ENCODE measurements around the gene SHBG. TPM values are rescaled to one million over a fixed set of nuclear protein-coding genes. Genes with fewer than 3 reads are reported as not detected.

The SHBG gene
- total and polyA plus RNA-seq, 2 of the 4 experiments (the other 2 are of a cell fraction), result 0.36 to 0.38 TPM

DNA sequence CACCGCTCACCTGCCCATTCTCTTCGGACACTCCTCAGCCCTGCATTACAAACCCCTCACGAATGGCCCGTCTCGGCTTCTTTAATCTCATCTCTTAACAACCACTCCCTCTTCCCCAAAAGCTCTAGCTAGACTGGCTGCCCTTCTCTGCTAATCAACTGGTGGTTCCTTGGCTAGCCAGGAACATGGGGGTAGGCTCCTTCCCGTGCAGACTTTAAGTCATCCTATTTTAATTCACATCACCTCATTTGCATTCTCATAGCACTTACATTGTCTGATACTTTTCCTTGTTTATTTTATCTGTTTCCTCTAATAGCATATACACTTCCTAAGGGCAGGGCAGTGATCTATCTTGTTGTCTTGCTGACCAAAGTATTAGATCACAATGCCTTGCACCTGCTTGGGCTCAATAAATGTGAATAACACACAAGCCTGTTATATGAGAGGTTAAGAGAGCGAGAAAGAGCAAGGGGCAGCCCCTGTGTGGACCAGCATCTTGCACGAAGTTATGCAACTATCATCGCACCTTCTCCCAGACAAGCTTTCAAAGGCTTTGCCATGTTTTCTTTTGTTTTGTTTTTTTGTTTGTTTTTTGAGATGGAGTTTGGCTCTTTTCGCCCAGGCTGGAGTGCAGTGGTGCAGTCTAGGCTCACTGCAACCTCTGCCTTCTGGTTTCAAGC lies 47.6 kb downstream of the SHBG start:
- Histone ChIP-seq H3K18ac (ENCODE audit: low read depth, low read length) (no peak overlapping the region), H4K8ac (ENCODE audit: low read depth in 2 of 2, low read length in 2 of 2) (no peak overlapping the region), H3K4me2 (ENCODE audit: low read depth, low read length) (no peak overlapping the region), H3K14ac (replicated peaks; ENCODE audit: low read depth, low read length) (no peak overlapping the region), H3K4ac (ENCODE audit: low read depth, low read length) (no peak overlapping the region), H4K91ac (ENCODE audit: insufficient read depth, low read depth, low read length) (no peak overlapping the region), H2AK5ac (ENCODE audit: low read depth, low read length) (no peak overlapping the region), H2BK20ac (ENCODE audit: low read depth, low read length) (no peak overlapping the region), H2AK9ac (replicated peaks; ENCODE audit: low read depth, low read length, poor library complexity) (no peak overlapping the region), H3K4me3 (ENCODE audit: insufficient read depth, low read depth, low read length) (no peak overlapping the region), H3K4me1 (ENCODE audit: control insufficient read depth, insufficient read depth, low read length) (no peaks in the 10 kb centered on the region), H3K23ac (ENCODE audit: low read depth, low read length) (no peak overlapping the region), H4K5ac (ENCODE audit: low read depth, low read length) (no peak overlapping the region), H3K36me3 (ENCODE audit: control insufficient read depth, insufficient read depth, low read length) (peaks cover 26% of the 10 kb centered on the region), H4K20me1 (ENCODE audit: insufficient read depth, low read length) (peaks cover 3% of the 10 kb centered on the region; the same call in 1 of the 2 replicates), H3K9me1 (ENCODE audit: insufficient read depth, low read length) (no peaks in the 10 kb centered on the region; the same call in 1 of the 2 replicates), H3K56ac (ENCODE audit: extremely low read depth, insufficient read depth, low read length) (no peak overlapping the region), H3K27me3 (ENCODE audit: control insufficient read depth, insufficient read depth, low read length) (no peaks in the 10 kb centered on the region), H2BK5ac (ENCODE audit: low read depth, low read length, poor library complexity, severe bottlenecking) (no peak overlapping the region), H2BK120ac (ENCODE audit: low read depth, low read length) (no peak overlapping the region), H3K79me1 (ENCODE audit: low read depth in 1 of 2, low read length in 2 of 2) (peaks cover 7 to 36% of the 10 kb centered on the region in 2 experiments; a peak in 3 of 4 replicates), H3K9me3 (ENCODE audit: control insufficient read depth, insufficient read depth, low read length) (peaks cover 9% of the 10 kb centered on the region), H2AFZ (replicated peaks; ENCODE audit: low read length, poor library complexity) (no peak overlapping the region), H3K27ac (ENCODE audit: insufficient read depth, low read length) (no peak overlapping the region), H2BK15ac (ENCODE audit: low read depth, low read length) (no peak overlapping the region), H3K9ac (ENCODE audit: low read depth, low read length) (no peak overlapping the region)
- dilution Hi-C loops (cut with HindIII; ENCODE audit: low sequenced_read_pairs, unreplicated experiment) (no loop called here), intact Hi-C loops (cut with micrococcal nuclease) (no loop called here), in situ Hi-C loops (cut with MboI; ENCODE audit: low sequenced_read_pairs) (no loop called here)
- WGBS, 2 experiments (ENCODE audit: extremely low coverage in 2 of 2, insufficient read length in 1 of 2), result 86% methylated on average over 6 of the region's 10 CpGs; no CpG with 5 or more reads in 1 of the 2 experiments
- ChIA-PET POLR2A (ENCODE audit: unreplicated experiment) (no interaction called here), CTCF (no interaction called here)
- no peak for DNase-seq
- no peak for ATAC-seq (ENCODE audit: low read depth)
- no TSS peak for BruUV-seq (replicated peaks)
- TF ChIP-seq RAD21 (IDR thresholded peaks at IDR 0.05; ENCODE audit: low read length), result no peak
- TF ChIP-seq MXI1 (IDR thresholded peaks at IDR 0.05; ENCODE audit: borderline replicate concordance, low read depth, low read length), result no peak

Small RNA genes within 50 kb of the gene (microRNA-seq; reads per million reads assigned to microRNA genes)
- not detected for gene CD68 (ENCODE audit: insufficient read depth, insufficient read length)

Small RNA genes within 50 kb of the gene (small RNA-seq; reads per million reads assigned to genes)
- gene CD68, result 0 reads per million in 5 experiments

Other genes starting within 250 kb of the SHBG start
- gene TNK1, start 249.0 kb upstream of the SHBG start, total RNA-seq (2012; rRNA removed), result under 0.01 and 0.54 TPM in 2 replicates
- gene TNK1, start 249.0 kb upstream of the SHBG start, polyA plus RNA-seq (2012; rRNA removed), result 0.44 and 0.55 TPM in 2 replicates
- 6.1 and 6.4 TPM in 2 replicates for gene PLSCR3, start 235.6 kb upstream of the SHBG start, total RNA-seq (2012; rRNA removed)
- gene PLSCR3, start 235.6 kb upstream of the SHBG start, polyA plus RNA-seq (2012; rRNA removed), result 116 and 131 TPM in 2 replicates
- gene TMEM256, start 226.0 kb upstream of the SHBG start, total RNA-seq (2012; rRNA removed), result 35.3 and 38.4 TPM in 2 replicates
- 174 and 252 TPM in 2 replicates for gene TMEM256, start 226.0 kb upstream of the SHBG start, polyA plus RNA-seq (2012; rRNA removed)
- 1.7 and 1.8 TPM in 2 replicates for gene NLGN2, start 222.3 kb upstream of the SHBG start, total RNA-seq (2012; rRNA removed)
- 36.7 and 38.1 TPM in 2 replicates for gene NLGN2, start 222.3 kb upstream of the SHBG start, polyA plus RNA-seq (2012; rRNA removed)
- not detected in 2 replicates for gene SPEM1, start 209.8 kb upstream of the SHBG start, total RNA-seq (2012; rRNA removed)
- gene SPEM1, start 209.8 kb upstream of the SHBG start, polyA plus RNA-seq (2012; rRNA removed), result not detected in 2 replicates
- not detected in 2 replicates for gene SPEM2, start 204.5 kb upstream of the SHBG start, total RNA-seq (2012; rRNA removed)
- gene SPEM2, start 204.5 kb upstream of the SHBG start, polyA plus RNA-seq (2012; rRNA removed), result not detected in 2 replicates
- gene SPEM3, start 201.3 kb upstream of the SHBG start, total RNA-seq (2012; rRNA removed), result not detected in 2 replicates
- gene SPEM3, start 201.3 kb upstream of the SHBG start, polyA plus RNA-seq (2012; rRNA removed), result not detected in 2 replicates
- 1.1 and 1.4 TPM in 2 replicates for gene TMEM102, start 194.7 kb upstream of the SHBG start, total RNA-seq (2012; rRNA removed)
- 2.2 and 2.3 TPM in 2 replicates for gene TMEM102, start 194.7 kb upstream of the SHBG start, polyA plus RNA-seq (2012; rRNA removed)
- 0.18 and 0.28 TPM in 2 replicates for gene FGF11, start 190.6 kb upstream of the SHBG start, total RNA-seq (2012; rRNA removed)
- 0.99 and 1.1 TPM in 2 replicates for gene FGF11, start 190.6 kb upstream of the SHBG start, polyA plus RNA-seq (2012; rRNA removed)
- gene CHRNB1, start 185.1 kb upstream of the SHBG start, total RNA-seq (2012; rRNA removed), result 4.2 and 4.3 TPM in 2 replicates
- gene CHRNB1, start 185.1 kb upstream of the SHBG start, polyA plus RNA-seq (2012; rRNA removed), result 6.0 and 6.4 TPM in 2 replicates
- gene ZBTB4, start 150.5 kb upstream of the SHBG start, total RNA-seq (2012; rRNA removed), result 6.3 and 8.3 TPM in 2 replicates
- gene ZBTB4, start 150.5 kb upstream of the SHBG start, polyA plus RNA-seq (2012; rRNA removed), result 20.1 and 20.3 TPM in 2 replicates
- gene SLC35G6, start 148.7 kb upstream of the SHBG start, total RNA-seq (2012; rRNA removed), result not detected in 2 replicates
- gene SLC35G6, start 148.7 kb upstream of the SHBG start, polyA plus RNA-seq (2012; rRNA removed), result not detected in 2 replicates
- gene POLR2A, start 145.8 kb upstream of the SHBG start, total RNA-seq (2012; rRNA removed), result 56.4 and 56.6 TPM in 2 replicates
- gene POLR2A, start 145.8 kb upstream of the SHBG start, polyA plus RNA-seq (2012; rRNA removed), result 38.4 and 54.0 TPM in 2 replicates
- 2.7 and 3.6 TPM in 2 replicates for gene TNFSF12, start 81.1 kb upstream of the SHBG start, total RNA-seq (2012; rRNA removed)
- 22.0 and 23.1 TPM in 2 replicates for gene TNFSF12, start 81.1 kb upstream of the SHBG start, polyA plus RNA-seq (2012; rRNA removed)
- gene TNFSF13, start 71.4 kb upstream of the SHBG start, total RNA-seq (2012; rRNA removed), result 0.56 TPM in 1 of 2 replicates, not detected in the other
- gene TNFSF13, start 71.4 kb upstream of the SHBG start, polyA plus RNA-seq (2012; rRNA removed), result 0.98 and 1.3 TPM in 2 replicates
- gene SENP3, start 68.2 kb upstream of the SHBG start, total RNA-seq (2012; rRNA removed), result 72.8 and 120 TPM in 2 replicates
- gene SENP3, start 68.2 kb upstream of the SHBG start, polyA plus RNA-seq (2012; rRNA removed), result 74.7 and 82.4 TPM in 2 replicates
- gene CD68, start 50.5 kb upstream of the SHBG start, total RNA-seq (2012; rRNA removed), result 16.0 and 23.3 TPM in 2 replicates
- gene CD68, start 50.5 kb upstream of the SHBG start, polyA plus RNA-seq (2012; rRNA removed), result 43.1 and 55.0 TPM in 2 replicates
- 142 and 149 TPM in 2 replicates for gene MPDU1, start 46.3 kb upstream of the SHBG start, total RNA-seq (2012; rRNA removed)
- gene MPDU1, start 46.3 kb upstream of the SHBG start, polyA plus RNA-seq (2012; rRNA removed), result 135 and 152 TPM in 2 replicates
- 0.18 and 0.28 TPM in 2 replicates for gene SOX15, start 40.0 kb upstream of the SHBG start, total RNA-seq (2012; rRNA removed)
- gene SOX15, start 40.0 kb upstream of the SHBG start, polyA plus RNA-seq (2012; rRNA removed), result 0.62 and 1.0 TPM in 2 replicates
- gene FXR2, start 15.2 kb upstream of the SHBG start, total RNA-seq (2012; rRNA removed), result 38.6 and 39.1 TPM in 2 replicates
- 55.9 and 59.8 TPM in 2 replicates for gene FXR2, start 15.2 kb upstream of the SHBG start, polyA plus RNA-seq (2012; rRNA removed)
- 20.4 and 21.4 TPM in 2 replicates for gene SAT2, start 2.3 kb upstream of the SHBG start, total RNA-seq (2012; rRNA removed)
- 43.8 and 45.9 TPM in 2 replicates for gene SAT2, start 2.3 kb upstream of the SHBG start, polyA plus RNA-seq (2012; rRNA removed)
- not detected in 2 replicates for gene ATP1B2, start 20.8 kb downstream of the SHBG start, total RNA-seq (2012; rRNA removed)
- 0.02 TPM in 1 of 2 replicates, not detected in the other for gene ATP1B2, start 20.8 kb downstream of the SHBG start, polyA plus RNA-seq (2012; rRNA removed)
- gene TP53, start 57.4 kb downstream of the SHBG start, total RNA-seq (2012; rRNA removed), result 26.4 and 31.2 TPM in 2 replicates
- 41.6 and 48.5 TPM in 2 replicates for gene TP53, start 57.4 kb downstream of the SHBG start, polyA plus RNA-seq (2012; rRNA removed)
- 5.0 and 6.6 TPM in 2 replicates for gene WRAP53, start 58.3 kb downstream of the SHBG start, total RNA-seq (2012; rRNA removed)
- 9.4 and 9.5 TPM in 2 replicates for gene WRAP53, start 58.3 kb downstream of the SHBG start, polyA plus RNA-seq (2012; rRNA removed)
- gene EFNB3, start 75.1 kb downstream of the SHBG start, total RNA-seq (2012; rRNA removed), result 0.54 and 0.56 TPM in 2 replicates
- 2.0 TPM in 2 replicates for gene EFNB3, start 75.1 kb downstream of the SHBG start, polyA plus RNA-seq (2012; rRNA removed)
- under 0.01 TPM in 2 replicates for gene DNAH2, start 87.6 kb downstream of the SHBG start, total RNA-seq (2012; rRNA removed)
- 0.01 and 0.02 TPM in 2 replicates for gene DNAH2, start 87.6 kb downstream of the SHBG start, polyA plus RNA-seq (2012; rRNA removed)
- gene KDM6B, start 204.1 kb downstream of the SHBG start, total RNA-seq (2012; rRNA removed), result 0.72 and 1.1 TPM in 2 replicates
- gene KDM6B, start 204.1 kb downstream of the SHBG start, polyA plus RNA-seq (2012; rRNA removed), result 3.5 and 4.5 TPM in 2 replicates
- not detected in 2 replicates for gene TMEM88, start 224.9 kb downstream of the SHBG start, total RNA-seq (2012; rRNA removed)
- gene TMEM88, start 224.9 kb downstream of the SHBG start, polyA plus RNA-seq (2012; rRNA removed), result 1.9 and 2.1 TPM in 2 replicates
- 40.7 and 62.2 TPM in 2 replicates for gene NAA38, start 227.4 kb downstream of the SHBG start, total RNA-seq (2012; rRNA removed)
- 76.8 and 122 TPM in 2 replicates for gene NAA38, start 227.4 kb downstream of the SHBG start, polyA plus RNA-seq (2012; rRNA removed)
- 10.8 and 11.1 TPM in 2 replicates for gene CYB5D1, start 227.9 kb downstream of the SHBG start, total RNA-seq (2012; rRNA removed)
- 7.0 and 8.8 TPM in 2 replicates for gene CYB5D1, start 227.9 kb downstream of the SHBG start, polyA plus RNA-seq (2012; rRNA removed)